GM19395 (cell line): Measurements from ENCODE around the gene RANGAP1.
"Not testable (repeated sequence)": the region's sequence is repeated elsewhere in the genome, so short reads cannot be mapped to it uniquely, and the experiment has no call there.

Experiments
- ATAC-seq: cut with Tn5 transposase; IDR thresholded peaks from one replicate; pipeline ENCODE4 v1.9.1; 2021; ENCODE audit warnings: mild to moderate bottlenecking, moderate library complexity; ENCODE audit not compliant: unreplicated experiment

RANGAP1 gene

GRCh38 chr22:41261541-41262249 is 24.3 kb downstream of the RANGAP1 start:
- no peak for ATAC-seq

DNA sequence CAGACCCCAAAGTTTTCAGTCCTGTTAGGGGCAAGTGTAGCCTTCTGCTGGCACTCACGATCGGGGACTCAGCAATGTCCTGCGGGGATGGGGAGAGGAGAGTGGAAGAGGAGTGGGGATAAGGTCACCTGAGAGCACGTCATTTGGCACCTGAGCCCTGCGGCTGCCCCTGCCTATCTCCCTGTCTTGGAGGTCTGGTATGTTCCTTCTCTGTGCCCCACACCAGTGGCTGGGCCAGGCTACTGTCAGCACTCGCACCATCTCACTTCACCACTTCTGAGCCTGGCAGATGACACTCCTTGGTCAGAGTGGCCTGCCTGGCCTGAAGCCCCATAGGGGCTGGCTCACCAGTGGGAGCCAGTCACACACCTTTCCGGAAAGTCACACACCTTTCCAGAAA is 25.1 kb downstream of the RANGAP1 start:
- no peak for ATAC-seq

- ATAC-seq, result not testable (repeated sequence)
These were observed 26.2 kb downstream of the RANGAP1 start for GRCh38 chr22:41259756-41260155.

- no peak for ATAC-seq
These were observed 28.3 kb downstream of the RANGAP1 start for GRCh38 chr22:41257696-41258095.

GRCh38 chr22:41256254-41257253 is 29.4 kb downstream of the RANGAP1 start:
- no peak for ATAC-seq

GRCh38 chr22:41254230-41254629 is 31.8 kb downstream of the RANGAP1 start:
- ATAC-seq, result no peak

DNA sequence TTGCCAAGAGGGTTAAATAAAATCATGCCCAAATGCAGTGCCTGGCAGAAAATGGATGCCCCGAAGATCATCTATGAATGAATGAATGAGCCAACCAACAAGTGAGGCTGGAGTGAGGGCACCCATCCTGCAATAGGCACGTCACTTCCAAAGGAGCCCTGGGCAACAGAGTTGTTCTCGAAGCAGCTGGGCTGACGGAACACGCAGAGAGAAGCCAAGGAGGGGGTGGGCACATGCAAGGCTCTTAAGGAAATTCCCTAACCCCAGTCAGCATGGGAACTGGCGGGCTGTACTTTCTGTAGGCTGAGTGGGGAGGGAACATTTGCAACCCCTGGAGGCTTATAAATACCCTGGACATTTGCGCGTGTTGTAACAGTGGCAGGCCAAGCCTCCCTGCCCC is 33.6 kb downstream of the RANGAP1 start:
- no peak for ATAC-seq

DNA sequence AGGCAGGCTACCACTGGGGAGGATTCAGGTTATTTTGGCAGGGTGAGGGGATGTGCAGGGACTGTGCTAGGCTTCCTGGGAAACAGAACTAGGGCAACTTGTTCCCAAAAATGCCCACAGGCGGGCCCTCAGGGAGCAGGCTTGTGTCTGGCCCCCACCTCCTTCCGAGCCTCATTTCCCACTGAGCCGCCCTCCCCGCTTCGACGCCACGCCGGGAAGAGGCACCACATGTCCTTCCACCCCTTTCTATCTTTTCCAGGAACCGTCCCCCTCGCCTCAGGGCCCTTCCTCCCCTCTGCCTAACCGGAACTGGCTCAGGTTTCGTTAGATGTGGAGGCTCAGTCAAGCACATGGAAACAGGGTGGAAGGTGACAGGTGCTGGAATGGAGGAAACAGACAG is 35.9 kb downstream of the RANGAP1 start:
- ATAC-seq, result no peak

- ATAC-seq, result no peak
These were observed 36.5 kb downstream of the RANGAP1 start for GRCh38 chr22:41249442-41249841.

DNA sequence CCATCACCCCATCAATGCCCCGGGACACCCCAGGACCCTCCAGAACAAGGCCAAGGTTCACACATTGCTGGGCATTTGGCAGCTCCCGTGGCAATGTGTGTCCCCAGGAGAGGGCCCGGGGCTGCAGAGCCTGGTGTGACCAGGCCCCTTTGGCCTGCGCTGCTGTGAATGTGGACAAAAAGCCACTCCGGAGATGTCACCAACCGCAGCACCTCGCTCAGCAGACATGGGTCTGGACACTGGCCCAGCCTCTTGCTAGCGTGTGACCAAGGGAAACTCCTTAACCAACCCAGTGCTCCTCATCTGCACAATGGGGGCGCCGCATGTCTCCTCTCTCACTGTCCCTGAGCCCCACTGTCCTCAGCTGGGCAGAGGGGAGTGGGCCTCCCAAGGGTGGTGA is 37.2 kb downstream of the RANGAP1 start:
- no peak for ATAC-seq

- no peak for ATAC-seq
These were observed 37.7 kb downstream of the RANGAP1 start for GRCh38 chr22:41248314-41248713.

DNA sequence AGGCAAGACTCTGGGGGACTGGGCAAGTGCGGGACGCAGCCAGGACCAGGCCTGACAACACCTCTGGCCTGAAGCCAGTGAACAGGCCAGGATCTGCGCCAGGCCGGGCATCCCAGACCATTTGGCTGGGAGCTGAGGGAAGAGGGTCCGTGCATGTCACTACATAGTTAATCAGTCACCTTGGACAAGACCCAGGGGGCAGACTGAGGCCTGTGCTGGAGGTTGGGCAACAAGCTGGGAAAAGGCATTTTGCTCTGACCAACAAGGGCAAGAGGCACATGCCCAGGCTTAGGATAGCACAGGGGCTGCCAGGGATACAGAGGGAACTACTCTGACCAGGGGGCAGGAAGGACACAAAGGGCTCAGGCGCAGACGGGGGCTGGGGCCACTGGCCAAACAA is 38.3 kb downstream of the RANGAP1 start:
- ATAC-seq, result no peak

DNA sequence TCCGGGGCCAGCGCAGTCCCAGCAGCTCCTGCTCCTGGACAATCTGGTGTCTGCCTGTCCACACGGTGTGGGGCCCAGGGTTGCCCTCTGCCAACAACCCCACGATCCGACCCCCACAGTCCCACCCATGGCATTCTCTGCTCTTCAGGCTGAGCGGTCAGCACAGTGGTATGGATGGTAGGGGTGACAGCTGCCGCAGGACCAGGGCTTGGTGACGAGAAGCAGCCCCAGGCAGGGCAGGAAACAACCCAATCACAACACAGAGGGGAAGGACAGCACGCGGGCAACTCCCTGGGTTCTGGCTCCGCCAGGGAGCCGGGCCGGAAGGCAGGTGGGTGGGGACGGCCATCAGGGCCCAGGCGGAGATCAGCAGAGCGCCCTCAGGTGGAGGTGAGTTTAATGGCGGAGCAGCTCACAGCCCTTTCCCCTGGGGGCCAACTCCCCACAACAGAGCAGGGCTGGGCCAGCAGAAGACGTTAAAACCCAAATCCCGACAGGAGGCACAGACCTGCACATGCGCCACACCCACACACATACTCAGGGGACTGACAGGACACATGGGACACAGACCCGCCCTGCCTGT is 40.0 kb downstream of the RANGAP1 start:
- ATAC-seq, result no peak

DNA sequence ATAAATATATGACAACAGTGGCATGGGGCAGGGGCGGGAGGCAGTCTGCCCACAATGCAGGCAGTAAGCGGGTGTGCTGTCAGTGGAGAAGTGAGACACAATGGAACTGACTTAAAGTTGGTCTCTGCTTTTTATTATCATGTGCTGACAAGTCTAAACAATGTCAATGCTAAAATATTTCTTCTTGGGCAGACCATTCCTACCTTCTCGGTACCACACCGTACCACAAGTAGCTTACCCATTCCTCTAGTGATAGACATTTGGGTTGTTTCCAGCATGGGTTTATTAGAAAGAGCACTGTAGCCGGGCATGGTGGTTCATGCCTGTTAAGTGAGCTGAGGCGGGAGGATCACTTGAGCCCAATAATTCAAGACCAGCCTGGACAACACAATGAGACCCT is 42.6 kb downstream of the RANGAP1 start:
- no peak for ATAC-seq

DNA sequence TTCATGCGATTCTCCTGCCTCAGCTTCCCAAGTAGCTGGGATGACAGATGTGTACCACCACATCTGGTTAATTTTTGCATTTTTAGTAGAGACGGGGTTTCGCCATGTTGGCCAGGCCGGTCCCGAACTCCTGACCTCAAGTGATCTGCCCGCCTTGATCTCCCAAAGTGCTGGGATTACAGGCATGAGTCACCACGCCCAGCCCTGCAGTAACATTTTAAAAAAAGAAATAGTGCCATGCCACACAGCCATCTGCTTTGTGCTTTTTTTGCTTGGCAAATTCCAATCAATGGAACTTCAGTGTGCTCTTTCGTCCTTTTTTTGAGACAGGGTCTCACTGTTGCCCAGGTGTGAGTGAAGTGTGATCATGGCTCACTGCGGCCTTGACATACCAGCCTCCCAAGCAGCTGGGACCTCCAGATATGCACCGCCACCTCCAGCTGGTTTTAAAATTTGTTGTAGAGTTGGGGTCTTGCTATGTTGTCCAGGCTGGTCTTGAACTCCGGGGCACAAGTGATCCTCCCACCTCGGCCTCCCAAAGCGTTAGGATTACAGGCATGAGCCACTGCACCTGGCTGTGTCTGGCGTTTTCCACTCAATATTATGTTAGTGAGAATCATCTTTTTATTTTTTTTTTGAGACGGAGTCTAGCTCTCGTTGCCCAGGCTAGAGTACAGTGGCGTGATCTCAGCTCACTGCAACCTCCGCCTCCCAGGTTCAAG is 43.4 kb downstream of the RANGAP1 start:
- no peak for ATAC-seq

DNA sequence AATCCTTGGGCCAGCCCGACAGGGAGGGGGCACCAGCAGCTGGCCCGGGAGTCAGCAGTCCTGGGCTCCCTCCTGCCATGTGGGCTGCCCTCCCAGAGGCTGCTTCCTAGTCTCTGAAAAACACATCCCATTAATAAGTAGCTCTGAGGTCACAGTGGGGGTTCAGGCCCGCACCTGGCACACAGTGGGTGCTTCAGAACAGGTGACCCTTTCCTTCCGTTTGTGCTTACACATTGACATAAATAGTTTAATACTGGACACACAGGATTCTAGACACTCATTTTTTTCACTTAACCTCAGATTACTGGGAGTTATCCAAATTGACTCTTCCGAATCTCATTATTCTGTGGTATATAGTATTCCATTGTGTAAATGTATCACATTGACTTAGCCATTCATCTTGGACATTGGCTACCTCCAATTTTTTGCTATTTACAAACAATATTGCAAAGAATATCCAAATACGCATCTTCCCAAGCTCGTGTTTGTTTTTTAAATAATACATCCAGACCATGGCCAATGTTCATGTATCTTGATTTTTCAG is 44.8 kb downstream of the RANGAP1 start:
- no peak for ATAC-seq

DNA sequence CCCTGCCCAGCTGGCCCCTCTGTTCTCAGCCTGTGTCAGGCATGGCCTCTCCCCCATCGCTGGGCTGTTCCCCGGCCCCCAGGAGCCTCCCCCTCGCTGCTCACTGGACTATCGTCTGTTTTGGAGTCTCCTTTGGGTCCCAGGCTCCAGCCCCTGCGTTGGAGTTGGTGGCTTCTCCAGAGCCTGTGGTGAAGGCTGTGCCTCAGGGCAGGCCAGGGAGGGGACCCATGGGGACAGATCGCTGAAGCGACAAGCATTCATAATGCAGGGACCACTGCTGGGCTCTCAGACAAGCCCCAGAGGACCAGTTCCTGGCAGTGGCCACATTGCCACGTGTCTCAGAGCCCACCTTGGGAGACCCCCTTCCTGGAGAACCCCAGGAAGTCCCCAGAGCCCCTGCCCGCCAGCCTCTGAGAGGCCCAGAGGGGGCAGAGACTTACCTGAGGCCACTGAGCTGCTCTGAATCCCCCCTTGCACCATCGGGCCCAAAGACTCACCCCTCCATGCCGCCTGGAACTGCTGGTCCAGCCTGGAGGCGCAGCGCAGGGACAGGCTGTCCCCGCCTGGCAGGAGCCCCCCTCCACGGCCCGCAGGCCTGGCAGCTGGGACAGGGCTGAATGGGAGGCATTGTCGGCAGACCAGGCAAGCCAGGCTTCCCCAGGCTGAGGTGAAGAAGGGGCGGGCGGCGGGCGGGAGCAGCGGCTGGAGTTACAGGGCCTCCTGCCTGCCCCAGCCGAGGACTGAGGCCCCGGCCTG is 45.4 kb downstream of the RANGAP1 start, which contains the start of gene CHADL:
CHADL (minus strand) TSS at position 555 of the 756 bp plus-strand sequence; CDS start at position 505, 50 bp downstream.
- no peak for ATAC-seq

DNA sequence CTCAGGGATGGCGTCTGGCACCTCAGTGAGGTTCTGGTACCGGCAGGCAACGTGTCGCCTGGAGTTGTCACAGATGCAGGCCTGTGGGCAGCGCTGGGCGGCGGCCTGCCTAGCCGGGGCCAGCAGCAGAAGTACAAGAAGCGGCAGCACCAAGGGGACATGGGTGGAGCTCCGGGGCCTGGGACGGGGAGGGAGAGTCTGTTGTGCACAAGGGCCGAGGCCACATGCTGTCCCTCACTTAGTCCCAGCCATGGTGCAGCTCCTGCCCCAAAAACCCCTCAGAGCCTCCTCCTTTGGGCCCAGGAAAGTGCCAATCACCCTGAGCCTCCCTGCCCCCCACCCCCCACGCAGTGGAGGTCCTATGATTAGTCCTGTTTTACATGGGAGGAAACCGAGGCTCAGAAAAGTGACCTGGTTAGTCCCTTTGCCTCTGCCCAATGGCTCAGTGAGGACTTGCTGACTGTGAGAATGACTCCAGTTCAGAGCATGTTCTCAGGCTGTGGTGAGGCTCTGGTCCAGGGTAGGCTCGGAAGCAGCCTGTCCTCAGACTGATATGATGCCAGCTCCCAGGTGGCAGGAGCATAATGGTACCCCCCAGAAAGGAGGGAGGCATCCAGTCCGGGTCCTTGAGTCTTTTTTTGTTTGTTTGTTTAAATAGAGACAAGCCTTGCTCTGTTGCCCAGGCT is 46.4 kb downstream of the RANGAP1 start:
- no peak for ATAC-seq
